ENCODE results near the gene KRTAP10-8. TPM values are rescaled to one million over a fixed set of nuclear protein-coding genes. Genes with fewer than 3 reads are reported as not detected.

The KRTAP10-8 gene
- total and polyA plus RNA-seq, 2 of the 4 experiments (the other 2 are of a cell fraction), result not detected

- 63% methylated on average over 2 of the region's 14 CpGs; no CpG with 5 or more reads in 1 of the 2 experiments for WGBS, 2 experiments (ENCODE audit: extremely low coverage in 2 of 2, insufficient read length in 1 of 2)
- no peak for DNase-seq
Measured at GRCh38 chr21:44643741-44644310, 31.9 kb downstream of the KRTAP10-8 start.

More at GRCh38 chr21:44643741-44644310, 31.9 kb downstream of the KRTAP10-8 start:
- H3K4me1 ChIP-seq (ENCODE audit: control insufficient read depth, insufficient read depth, low read length), result no peaks in the 10 kb centered on the region
- no peak overlapping the region for H3K4ac ChIP-seq (ENCODE audit: low read depth, low read length)
- H2AFZ ChIP-seq (replicated peaks; ENCODE audit: low read length, poor library complexity), result no peak overlapping the region
- H4K91ac ChIP-seq (ENCODE audit: insufficient read depth, low read depth, low read length), result no peak overlapping the region
- no peak overlapping the region for H2AK9ac ChIP-seq (replicated peaks; ENCODE audit: low read depth, low read length, poor library complexity)
- in situ Hi-C loops (cut with MboI; ENCODE audit: low sequenced_read_pairs), result no loop called here
- H2AK5ac ChIP-seq (ENCODE audit: low read depth, low read length), result no peak overlapping the region
- no peaks in the 10 kb centered on the region; the same call in 1 of the 2 replicates for H3K27me3 ChIP-seq (ENCODE audit: control insufficient read depth, insufficient read depth, low read length)
- ChIA-PET POLR2A (ENCODE audit: unreplicated experiment) (no interaction called here), CTCF (no interaction called here)
- no peak for ATAC-seq (ENCODE audit: low read depth)
- TF ChIP-seq RCOR1 (IDR thresholded peaks at IDR 0.05; ENCODE audit: insufficient replicate concordance, low read length) (no peak), RFX5 (IDR thresholded peaks at IDR 0.05; ENCODE audit: low read depth, low read length) (no peak), CTCF (conservative IDR thresholded peaks at IDR 0.05; ENCODE audit: low read depth, low read length) (no peak), FOS (IDR thresholded peaks at IDR 0.05; ENCODE audit: low read depth, low read length) (no peak), NFE2L2 (IDR thresholded peaks at IDR 0.05; ENCODE audit: low read depth, low read length) (no peak), MAFK (IDR thresholded peaks at IDR 0.05; ENCODE audit: low read depth, low read length) (no peak), MXI1 (IDR thresholded peaks at IDR 0.05; ENCODE audit: borderline replicate concordance, low read depth, low read length) (no peak), MAZ (IDR thresholded peaks at IDR 0.05; ENCODE audit: borderline replicate concordance, low read depth, low read length) (no peak), ELK1 (IDR thresholded peaks at IDR 0.05; ENCODE audit: borderline replicate concordance, low read depth, low read length) (no peak), RAD21 (IDR thresholded peaks at IDR 0.05; ENCODE audit: low read length) (no peak), BHLHE40 (IDR thresholded peaks at IDR 0.05; ENCODE audit: low read depth, low read length) (no peak), CEBPB (IDR thresholded peaks at IDR 0.05; ENCODE audit: low read depth, low read length) (no peak), POLR2A (IDR thresholded peaks at IDR 0.05; ENCODE audit: low read depth, low read length) (no peak)
- no peaks in the 10 kb centered on the region for H3K9me1 ChIP-seq (ENCODE audit: insufficient read depth, low read length)
- no peak overlapping the region for H2BK5ac ChIP-seq (ENCODE audit: low read depth, low read length, poor library complexity, severe bottlenecking)
- H3K56ac ChIP-seq (ENCODE audit: extremely low read depth, insufficient read depth, low read length), result no peak overlapping the region
- no peak overlapping the region for H2BK15ac ChIP-seq (ENCODE audit: low read depth, low read length)
- H3K18ac ChIP-seq (ENCODE audit: low read depth, low read length), result no peak overlapping the region
- H4K5ac ChIP-seq (ENCODE audit: low read depth, low read length), result no peak overlapping the region
- no peaks in the 10 kb centered on the region for H3K36me3 ChIP-seq (ENCODE audit: control insufficient read depth, insufficient read depth, low read length)
- no peak overlapping the region for H3K23ac ChIP-seq (ENCODE audit: low read depth, low read length)
- intact Hi-C loops (cut with micrococcal nuclease), result no loop called here
- no peak overlapping the region for H3K4me3 ChIP-seq (ENCODE audit: insufficient read depth, low read depth, low read length)
- H2BK20ac ChIP-seq (ENCODE audit: low read depth, low read length), result no peak overlapping the region
- no peak overlapping the region for H3K9ac ChIP-seq (ENCODE audit: low read depth, low read length)
- no peak overlapping the region for H3K4me2 ChIP-seq (ENCODE audit: low read depth, low read length)
- peaks cover 10% of the 10 kb centered on the region for H3K9me3 ChIP-seq (ENCODE audit: control insufficient read depth, insufficient read depth, low read length)
- H3K79me1 ChIP-seq (ENCODE audit: low read depth in 1 of 2, low read length in 2 of 2), result no peaks in the 10 kb centered on the region
- H3K27ac ChIP-seq (ENCODE audit: insufficient read depth, low read length), result no peak overlapping the region
- no peak overlapping the region for H2BK120ac ChIP-seq (ENCODE audit: low read depth, low read length)
- no peak overlapping the region for H3K14ac ChIP-seq (replicated peaks; ENCODE audit: low read depth, low read length)
- no TSS peak for BruUV-seq (replicated peaks)
- no peak overlapping the region for H4K8ac ChIP-seq (ENCODE audit: low read depth in 2 of 2, low read length in 2 of 2)
- dilution Hi-C loops (cut with HindIII; ENCODE audit: low sequenced_read_pairs, unreplicated experiment), result no loop called here
- H4K20me1 ChIP-seq (ENCODE audit: insufficient read depth, low read length), result no peaks in the 10 kb centered on the region

All from IMR-90 (cell line).